Epithelial cell of prostate (primary cell): ENCODE measurements around the gene ANAPC16.
"Not testable (repeated sequence)": the region's sequence is repeated elsewhere in the genome, so short reads cannot be mapped to it uniquely, and the experiment has no call there.

Source experiments
- DNase-seq: peaks from one replicate; pipeline ENCODE4 v3.0.0-alpha.2; 2011; ENCODE audit warnings: low read depth, low spot score
- H3K27ac ChIP-seq: fragments of 450-650 bp; 2 replicates; pipeline ENCODE4 v1.5.1; 2017; ENCODE audit warnings: mild to moderate bottlenecking

Gene ANAPC16

DNA sequence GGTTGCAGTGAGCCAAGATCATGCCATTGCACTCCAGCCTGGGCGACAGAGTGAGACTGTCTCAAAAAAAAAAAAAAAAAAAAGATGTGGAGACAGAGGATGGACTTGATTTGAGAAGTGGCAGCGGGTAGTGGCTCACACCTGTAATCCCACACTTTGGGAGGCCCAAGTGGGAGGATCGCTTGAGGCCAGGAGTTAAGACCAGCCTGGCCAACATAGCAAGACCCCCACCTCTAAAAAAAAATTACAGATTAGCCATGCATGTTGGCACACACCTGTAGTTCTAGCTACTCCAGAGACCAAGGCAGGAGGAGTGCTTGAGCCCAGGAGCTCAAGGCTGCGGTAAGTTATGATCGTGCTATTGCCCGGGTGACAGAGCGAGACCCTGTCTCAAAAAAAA, 24.6 kb downstream of the ANAPC16 start:
- H3K27ac ChIP-seq = no peak overlapping the region
- DNase-seq = no peak

DNA sequence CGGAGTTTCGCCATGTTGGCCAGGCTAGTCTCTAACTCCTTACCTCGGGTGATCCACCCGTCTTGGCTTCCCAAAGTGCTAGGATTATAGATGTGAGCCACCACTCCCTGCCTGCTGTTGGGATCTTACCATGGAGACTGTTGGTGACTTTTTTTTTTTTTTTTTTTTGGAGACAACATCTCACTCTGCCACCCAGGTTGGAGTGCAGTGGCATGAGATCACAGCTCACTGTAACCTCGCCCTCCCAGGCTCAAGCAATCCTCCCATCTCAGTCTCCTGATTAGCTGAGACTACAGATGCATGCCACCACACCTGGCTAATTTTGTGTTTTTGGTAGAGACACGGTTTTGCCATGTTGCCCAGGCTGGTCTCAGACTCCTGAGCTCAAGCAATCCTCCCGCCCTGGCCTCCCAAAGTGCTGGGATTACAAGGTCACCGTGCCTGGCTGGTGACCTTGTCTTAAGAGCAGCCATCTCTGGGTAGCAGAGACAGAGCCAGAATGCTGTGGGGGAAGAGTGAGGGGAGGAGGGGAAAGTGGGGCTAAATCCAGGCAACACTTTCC, 26.0 kb downstream of the ANAPC16 start:
- no peak overlapping the region for H3K27ac ChIP-seq
- no peak for DNase-seq

DNA sequence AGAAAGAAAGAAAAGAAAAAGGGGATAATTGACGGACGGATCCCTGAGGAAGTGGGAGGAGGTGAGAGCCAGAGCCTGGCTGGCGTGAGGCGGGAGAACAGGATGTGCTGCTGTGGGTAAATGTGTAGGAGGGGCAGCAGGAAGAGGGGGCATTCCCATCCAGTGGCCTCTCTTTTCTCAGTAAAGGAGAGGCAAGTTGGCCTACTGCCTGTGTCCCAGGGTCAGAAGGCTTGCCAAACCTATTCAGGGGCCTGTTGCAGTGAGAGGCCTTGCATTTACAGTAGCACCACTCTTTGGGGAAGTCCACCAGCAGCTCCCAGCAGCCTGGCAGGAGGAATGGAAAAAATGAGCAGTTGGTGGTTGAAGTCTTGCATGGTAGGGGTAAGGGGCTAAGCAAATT, 26.9 kb downstream of the ANAPC16 start:
- H3K27ac ChIP-seq = peak overlapping the region; percentile 64
- no peak for DNase-seq

DNA sequence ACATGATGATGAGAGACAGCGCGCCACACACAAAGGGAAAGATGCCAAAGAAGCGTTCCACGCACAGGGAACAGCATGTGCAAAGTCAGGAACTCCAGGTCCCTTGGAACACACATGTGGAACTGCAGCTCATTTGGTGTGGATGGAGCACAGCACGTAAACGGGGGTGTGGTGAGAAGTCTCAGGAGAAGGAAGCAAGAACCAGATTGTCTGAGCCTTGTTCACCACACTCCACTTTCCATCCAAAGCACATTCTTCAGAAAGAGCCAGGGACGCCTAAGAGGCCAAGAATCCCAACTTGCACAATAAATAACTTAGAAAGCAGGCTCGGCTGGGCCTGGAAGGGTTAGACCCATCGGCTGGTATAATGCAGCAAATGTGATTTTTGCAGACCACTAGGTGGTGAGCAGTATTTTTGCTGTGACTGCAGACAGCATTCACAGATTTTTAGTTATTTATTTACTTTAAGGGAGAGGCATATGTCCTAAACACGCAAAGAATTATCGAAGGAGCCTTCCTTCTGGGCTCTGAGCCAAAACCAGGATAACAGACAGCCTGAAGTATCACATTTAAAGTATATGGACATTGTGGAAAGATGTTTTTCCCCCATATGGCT, 28.1 kb downstream of the ANAPC16 start:
- DNase-seq = no peak
- H3K27ac ChIP-seq = peak overlapping the region; percentile 64

DNA sequence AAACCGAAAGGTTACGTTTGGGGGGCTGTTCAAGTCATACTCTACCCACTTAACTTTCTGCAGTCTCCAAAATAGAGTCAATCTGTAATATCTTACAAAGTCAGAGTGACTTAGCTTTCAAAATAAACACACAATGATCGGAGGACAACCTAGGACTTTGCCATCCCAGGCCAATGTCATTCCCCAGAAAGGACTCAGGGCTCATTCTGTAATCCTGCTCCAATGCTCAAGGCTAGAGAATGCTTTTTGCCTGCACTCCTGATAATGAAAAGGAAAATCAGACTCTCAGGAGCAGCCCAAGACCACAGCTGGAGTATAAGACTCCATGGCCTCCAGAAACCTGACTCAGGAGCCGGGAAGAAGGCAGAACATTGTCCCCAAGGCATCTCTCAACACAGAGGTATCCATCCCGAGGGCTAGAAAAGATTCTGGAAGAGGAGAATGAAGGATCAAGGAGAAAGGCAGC, 28.8 kb downstream of the ANAPC16 start:
- no peak for DNase-seq
- H3K27ac ChIP-seq = peak overlapping the region; percentile 64

DNA sequence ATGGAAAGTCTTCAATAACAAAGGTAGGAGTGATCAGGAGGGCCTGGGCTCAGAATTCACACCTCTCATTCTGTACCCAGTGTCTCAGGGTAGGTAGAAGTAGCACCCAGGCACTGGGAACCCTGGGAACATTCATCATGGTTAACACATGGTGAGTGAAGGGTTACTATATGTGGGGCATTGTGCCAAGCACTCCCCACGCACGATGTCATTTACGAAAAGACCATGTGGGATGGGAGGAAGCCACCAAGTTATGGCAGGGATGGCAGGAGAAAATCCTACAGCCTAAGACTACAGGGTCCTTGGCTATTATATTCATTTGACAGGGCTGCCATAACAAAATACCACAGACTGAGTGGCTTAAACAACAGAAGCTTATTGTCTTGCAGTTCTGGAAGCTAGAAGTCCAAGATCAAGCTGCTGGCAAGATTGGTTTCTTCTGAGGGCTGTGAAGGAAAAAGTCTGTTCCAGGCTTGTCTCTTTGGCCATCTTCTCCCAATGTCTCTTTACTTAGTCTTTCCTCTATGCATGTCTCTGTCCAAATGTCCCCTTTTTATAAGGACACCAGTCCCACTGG, 30.2 kb downstream of the ANAPC16 start:
- H3K27ac ChIP-seq = peak overlapping the region; percentile 97
- no peak for DNase-seq

DNA sequence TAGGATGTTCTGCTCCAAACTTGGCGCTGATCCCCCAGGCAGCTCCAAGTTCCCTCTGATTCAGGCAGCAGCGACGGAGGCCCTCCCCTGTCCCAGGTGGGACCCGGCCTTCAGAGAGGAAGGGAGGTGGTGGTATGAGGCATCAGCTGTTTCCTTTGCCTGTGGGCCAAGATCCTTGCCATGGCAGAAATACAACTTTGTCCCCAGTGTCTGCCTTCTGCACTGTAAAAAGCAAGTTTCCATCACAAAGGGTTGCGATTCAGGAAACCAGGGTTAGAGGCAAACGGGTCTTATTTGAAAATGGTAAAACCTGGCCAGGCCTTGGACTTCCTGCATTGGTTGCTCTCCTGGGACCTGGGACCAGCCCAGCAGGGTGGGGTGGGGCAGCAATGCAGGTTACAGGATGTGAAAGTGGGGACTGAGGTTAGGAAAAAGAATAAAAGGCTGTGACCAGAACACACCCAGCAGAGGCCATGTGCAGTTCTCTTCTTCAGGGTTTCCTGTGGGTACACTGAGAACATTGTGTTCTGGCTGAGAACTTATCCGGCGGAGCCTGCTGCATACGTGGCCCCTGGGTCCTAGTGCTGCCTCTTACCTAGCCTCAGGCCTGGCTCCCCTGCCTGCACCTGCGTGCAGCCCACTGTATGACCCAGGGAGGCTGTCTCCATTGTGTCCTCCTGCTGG, 32.8 kb downstream of the ANAPC16 start:
- DNase-seq = no peak
- peak overlapping the region; percentile 97 for H3K27ac ChIP-seq

DNA sequence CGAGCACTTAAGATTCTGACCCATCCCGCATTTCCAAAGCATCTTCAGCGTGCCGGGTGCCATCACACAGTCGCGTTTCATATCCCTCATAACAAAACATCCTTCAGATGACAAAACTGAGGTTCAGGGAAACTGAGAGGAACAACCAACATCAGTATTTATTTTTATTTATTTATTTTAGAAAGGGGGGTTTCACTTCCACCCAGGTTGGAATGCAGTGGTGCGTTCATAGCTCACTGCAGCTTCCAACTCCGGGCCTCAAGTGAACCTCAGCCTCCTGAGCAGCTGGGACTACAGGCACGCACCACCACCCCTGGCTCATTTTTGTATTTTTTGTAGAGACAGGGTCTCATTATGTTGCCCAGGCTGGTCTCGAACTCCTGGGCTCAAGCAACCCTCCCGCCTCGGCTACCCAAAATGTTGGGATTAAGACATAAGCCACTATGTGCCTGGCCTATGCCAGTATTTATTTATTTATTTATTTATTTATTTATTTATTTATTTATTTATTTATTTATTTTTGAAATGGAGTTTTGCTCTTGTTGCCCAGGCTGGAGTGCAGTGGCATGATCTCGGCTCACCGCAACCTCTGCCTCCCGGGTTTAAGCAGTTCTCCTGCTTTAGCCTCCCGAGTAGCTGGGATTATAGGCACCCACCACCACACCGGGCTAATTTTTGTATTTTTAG, 33.5 kb downstream of the ANAPC16 start:
- DNase-seq = not testable (repeated sequence)
- peak overlapping the region; percentile 97 for H3K27ac ChIP-seq

DNA sequence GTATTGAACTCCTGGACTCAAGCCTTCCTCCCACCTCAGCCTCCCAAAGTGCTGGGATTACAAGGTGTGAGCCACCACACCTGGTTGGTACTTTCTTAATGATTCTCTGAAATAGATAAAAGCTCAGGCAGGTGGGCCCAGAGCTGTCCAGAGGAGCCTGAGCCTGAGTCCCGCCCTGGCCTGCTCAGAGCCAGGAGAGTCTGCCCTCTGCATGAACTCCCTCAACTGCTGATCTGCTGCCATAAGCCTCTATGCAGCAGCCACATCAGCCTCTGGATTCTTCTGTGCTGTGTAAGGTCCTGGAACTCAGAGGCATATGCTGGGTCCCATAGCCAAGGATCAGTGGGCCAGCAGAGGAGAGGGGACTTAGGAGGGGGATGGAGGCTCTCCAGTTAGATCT, 34.9 kb downstream of the ANAPC16 start:
- no peak for DNase-seq
- peak overlapping the region; percentile 15 for H3K27ac ChIP-seq

DNA sequence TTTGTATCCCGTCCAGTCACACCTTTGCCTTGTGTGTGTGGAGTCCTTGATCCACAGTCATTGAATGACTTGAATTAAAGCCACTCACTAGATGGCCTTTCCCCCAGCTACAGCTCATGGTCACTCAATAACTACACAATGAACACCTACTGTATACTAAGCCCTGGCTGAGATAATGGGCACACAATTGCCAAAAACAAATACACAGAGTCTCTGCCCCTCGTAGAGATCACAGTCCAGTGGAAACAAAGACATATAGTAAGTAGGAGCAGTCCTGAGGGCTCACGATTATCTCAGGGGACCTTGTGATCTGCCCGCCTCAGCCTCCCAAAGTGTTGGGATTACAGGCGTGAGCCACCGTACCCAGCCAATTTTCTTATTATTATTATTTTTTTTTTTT, 35.8 kb downstream of the ANAPC16 start:
- no peak overlapping the region for H3K27ac ChIP-seq
- DNase-seq = no peak

DNA sequence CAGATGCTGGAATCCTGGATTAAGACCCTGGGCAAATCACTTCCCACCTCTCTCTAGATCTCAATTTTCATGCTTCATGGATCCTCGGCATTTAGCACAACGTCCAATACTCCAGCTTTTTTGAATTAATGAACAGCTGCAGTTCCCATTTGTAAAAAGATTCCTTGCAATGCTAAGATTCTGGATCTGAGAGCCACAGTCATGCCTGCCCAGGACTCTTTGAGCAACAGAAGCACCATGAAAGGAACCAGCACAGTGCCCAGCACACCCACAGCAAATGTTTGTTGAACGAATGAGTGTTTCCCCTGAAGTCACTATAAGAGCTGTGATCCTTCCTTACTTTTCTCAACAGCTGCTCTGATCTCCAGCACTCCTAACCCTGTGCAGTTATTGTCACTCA, 37.2 kb downstream of the ANAPC16 start:
- peak overlapping the region; percentile 13 for H3K27ac ChIP-seq
- DNase-seq = no peak

DNA sequence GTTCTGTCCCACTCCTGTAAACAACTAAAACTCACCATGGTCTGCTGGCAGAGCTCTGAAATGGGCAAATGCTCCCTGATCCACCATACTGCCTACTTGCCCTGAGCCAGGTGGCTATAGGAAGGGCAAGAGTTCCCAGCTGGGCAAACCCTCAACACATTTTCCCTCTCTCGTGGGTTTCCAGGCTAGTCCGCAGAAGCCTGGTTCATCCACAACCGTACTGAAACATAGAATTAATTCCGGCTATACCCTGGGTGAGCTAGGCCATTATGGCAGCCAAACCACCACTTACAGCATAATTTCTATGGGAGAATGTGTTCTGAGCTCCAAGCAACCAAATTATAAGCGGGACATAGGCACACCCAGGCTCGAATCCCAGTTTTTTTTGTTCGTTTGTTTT, 37.8 kb downstream of the ANAPC16 start:
- peak overlapping the region; percentile 13 for H3K27ac ChIP-seq
- DNase-seq = no peak

DNA sequence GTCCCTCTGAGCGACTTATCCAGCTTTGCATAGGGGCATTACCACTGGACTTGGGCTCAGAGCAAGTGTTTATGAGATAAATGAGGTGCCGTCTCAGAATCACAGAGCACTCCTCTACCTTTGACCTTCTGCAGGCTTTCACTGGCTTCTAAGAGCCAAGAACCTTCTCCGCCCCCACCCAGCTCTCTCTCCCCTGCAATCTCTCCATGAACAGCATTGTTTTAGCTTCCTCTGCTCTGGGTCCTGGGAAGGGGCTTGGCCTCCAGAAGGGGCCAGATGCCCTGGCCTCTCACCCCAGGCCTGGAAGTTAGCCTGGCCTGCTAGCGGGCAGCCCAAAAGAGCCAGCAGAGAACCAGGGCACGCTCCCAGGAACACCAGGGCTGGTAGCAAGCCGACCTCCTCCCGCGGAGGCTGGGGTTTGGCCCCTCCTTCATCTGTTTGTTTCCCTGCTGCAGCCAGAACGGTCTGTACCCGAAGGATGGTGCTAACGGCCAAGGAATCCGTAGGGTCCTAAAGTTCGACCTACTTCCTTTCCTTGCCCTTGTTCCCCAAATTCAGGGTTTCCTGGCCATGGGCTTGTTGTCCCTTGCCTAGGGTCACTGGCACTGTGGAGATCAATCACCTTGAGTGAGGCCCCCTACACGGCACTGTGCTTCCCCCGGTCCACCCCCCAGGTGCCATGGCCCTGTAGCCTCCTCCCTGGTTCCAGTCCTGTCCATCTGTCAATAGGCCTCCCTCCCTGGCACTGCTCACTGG, 39.2 kb downstream of the ANAPC16 start:
- no peak for DNase-seq

DNA sequence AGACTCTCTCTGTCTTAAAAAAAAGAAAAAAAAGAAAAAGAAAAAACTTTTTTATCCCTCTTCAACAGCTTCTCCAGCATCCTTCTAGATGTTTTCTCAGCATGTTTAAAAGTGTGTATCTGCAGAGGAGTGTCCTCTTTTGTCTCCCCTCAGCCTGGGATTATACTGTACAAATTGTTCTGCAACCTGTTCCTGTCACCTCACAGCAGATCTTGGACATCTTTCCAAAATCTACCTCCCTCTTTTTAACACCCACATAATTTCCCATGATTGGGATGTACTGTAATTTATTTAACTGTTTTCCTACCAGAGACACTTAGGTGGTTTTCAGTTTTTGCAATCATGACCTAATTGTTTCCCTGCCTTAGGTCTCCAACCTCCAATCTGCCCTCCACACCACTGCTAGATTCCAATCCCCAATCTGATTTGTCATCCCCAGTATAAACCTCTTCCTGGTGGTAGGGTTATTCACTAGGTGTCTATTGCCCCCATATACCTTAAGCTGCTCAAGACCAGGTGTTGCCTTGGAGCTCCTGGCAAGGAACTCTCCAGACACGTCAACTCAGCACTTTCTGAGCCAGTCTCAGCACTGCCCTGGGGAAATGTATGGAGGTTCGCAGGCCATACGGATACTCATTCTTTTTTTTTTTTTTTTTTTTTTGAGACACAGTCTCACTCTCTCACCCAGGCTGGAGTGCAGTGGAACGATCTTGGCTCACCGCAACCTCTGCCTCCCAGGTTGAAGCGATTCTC, 40.3 kb downstream of the ANAPC16 start:
- H3K27ac ChIP-seq = peak overlapping the region; percentile 62
- no peak for DNase-seq

More for the DNA sequence above, 39.2 kb downstream of the ANAPC16 start:
- peak overlapping the region; percentile 62 for H3K27ac ChIP-seq

DNA sequence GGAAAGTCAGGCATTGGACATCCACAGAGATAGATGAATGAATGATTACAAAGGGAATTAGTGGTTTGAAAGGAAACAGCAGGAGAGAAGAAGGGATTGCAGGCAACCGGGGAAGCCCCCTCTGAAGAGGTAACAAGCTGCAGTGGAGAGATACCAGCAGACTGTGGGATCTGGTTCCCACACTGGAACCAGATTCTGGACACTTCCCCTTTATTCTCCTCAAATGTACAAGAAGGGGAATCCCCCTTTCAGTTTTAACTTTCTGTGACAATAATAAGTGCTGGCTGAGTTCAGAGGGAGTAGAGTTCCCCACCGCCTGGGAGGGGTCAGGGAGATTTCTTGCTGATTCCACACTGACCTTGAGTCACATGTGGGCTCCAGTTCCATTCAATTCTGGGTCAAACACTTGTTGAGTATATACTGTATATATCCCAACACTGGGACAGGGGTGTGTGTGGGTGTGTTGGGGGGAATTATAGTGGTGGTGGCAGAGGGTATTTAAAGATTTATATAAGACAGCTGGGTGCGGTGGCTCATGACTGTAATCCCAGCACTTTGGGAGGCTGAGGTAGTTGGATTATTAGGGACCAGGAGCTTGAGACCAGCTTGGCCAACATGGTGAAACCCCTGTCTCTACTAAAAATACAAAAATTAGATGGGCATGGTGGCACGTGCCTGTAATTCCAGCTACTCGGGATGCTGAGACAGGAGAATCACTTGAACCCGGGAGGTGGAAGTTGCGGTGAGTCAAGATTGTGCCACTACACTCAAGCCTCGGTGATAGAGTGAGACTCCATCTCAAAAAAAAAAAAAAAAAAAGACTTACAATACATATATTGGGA, 41.5 kb downstream of the ANAPC16 start:
- DNase-seq = no peak
- peak overlapping the region; percentile 21 for H3K27ac ChIP-seq

DNA sequence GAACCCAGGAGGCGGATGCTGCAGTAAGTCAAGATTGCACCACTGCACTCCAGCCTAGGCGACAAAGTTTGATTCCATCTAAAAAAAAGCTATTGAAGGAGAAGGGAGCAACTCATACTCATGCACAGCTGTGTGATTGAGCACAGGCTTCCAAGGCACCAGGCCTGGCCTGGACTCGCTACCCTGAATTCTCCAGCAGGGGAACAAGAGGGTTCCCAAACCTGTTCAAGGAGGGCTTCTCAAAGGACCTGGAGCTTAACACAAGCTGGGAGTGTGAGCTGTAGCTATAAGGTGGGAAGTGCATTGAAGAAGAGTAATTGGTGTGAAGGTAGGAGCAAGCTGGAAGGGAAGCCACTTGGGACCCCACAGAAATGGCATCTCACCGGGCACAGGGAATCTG, 42.8 kb downstream of the ANAPC16 start:
- peak overlapping the region; percentile 96 for H3K27ac ChIP-seq
- no peak for DNase-seq

DNA sequence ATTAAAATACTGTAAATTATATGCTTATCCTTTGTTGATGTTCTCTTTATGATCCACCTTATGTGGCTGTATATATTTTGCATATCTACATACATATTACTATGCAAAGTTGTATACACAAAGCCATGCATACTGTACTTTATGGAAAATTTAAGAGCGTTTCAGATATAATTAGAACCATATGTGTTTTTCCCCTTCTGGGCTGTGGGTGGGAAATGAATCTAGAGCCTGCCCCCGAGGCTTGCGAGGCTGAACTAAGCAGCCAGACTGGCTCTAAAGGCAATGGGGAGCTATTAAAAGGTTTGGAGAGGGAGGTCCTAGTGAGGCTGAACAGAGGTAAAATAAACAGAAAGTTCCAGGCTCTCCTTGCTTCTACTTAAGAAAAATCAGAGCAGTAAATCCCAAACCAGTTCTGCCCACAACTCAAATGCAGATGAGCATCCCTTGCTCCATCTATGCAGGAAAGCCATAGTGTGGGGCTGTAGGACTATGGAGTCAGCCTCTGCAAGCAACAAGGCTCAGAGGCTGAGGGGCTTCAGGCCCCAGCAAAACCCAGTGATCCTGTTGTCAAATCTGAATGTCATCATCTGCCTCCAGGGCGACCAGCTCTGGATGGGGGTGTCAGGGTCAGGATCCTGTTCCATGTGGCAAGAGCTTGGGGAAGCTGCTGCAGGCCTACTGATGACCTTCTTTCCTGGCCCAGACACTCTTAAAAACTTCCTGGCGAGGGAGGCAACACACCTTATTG, 43.9 kb downstream of the ANAPC16 start:
- no peak for DNase-seq
- peak overlapping the region; percentile 96 for H3K27ac ChIP-seq
